Liver (tissue), 9 donors: Measurements from ENCODE around the gene MYO1B. TPM values are rescaled to one million over a fixed set of nuclear protein-coding genes. Genes with fewer than 3 reads are reported as not detected.

Experiments
- DNase-seq: peaks from one replicate; pipeline ENCODE4 v3.0.0-alpha.2; 2017; ENCODE audit warnings: low spot score
- H3K27ac ChIP-seq, 2 donors: one replicate each; pipeline ENCODE4 v1.7.0; 2013; ENCODE audit warnings: inconsistent platforms in 2 of 2, low read length in 2 of 2, control low read depth in 1 of 2, low read depth in 1 of 2, mild to moderate bottlenecking in 1 of 2
- H3K27me3 ChIP-seq, 4 donors: one replicate each; pipeline versions ENCODE4 v1.6.1 to v1.7.0; 2013; ENCODE audit warnings: low read length in 3 of 4, inconsistent platforms in 1 of 4, mild to moderate bottlenecking in 1 of 4, moderate library complexity in 1 of 4; ENCODE audit not compliant: control insufficient read depth in 4 of 4, insufficient read depth in 4 of 4
- H3K36me3 ChIP-seq, 4 donors: one replicate each; pipeline versions ENCODE4 v1.6.1 to v1.7.0; 2013; ENCODE audit warnings: low read length in 3 of 4, mild to moderate bottlenecking in 3 of 4, low read depth in 1 of 4, moderate library complexity in 1 of 4; ENCODE audit not compliant: control insufficient read depth in 4 of 4, insufficient read depth in 3 of 4
- H3K4me1 ChIP-seq, 4 donors: one replicate each; pipeline versions ENCODE4 v1.6.1 to v1.7.0; 2013; ENCODE audit warnings: low read length in 3 of 4, mild to moderate bottlenecking in 3 of 4, moderate library complexity in 1 of 4; ENCODE audit not compliant: control insufficient read depth in 4 of 4, insufficient read depth in 4 of 4
- H3K4me3 ChIP-seq, 3 donors: one replicate each; pipeline versions ENCODE4 v1.6.1 to v1.7.0; 2013; ENCODE audit warnings: low read length in 3 of 3, control low read depth in 1 of 3, low read depth in 1 of 3, mild to moderate bottlenecking in 1 of 3
- H3K9ac ChIP-seq, 2 donors: one replicate each; pipeline ENCODE4 v1.7.0; 2013; ENCODE audit warnings: low read length in 2 of 2, mild to moderate bottlenecking in 2 of 2, moderate library complexity in 2 of 2, control low read depth in 1 of 2, low read depth in 1 of 2
- H3K9me3 ChIP-seq, 4 donors: one replicate each; pipeline versions ENCODE4 v1.6.1 to v1.7.0; 2013; ENCODE audit warnings: low read length in 3 of 4; ENCODE audit not compliant: control insufficient read depth in 4 of 4
- EGR1 ChIP-seq, 2 donors: IDR thresholded peaks; 2 replicates each; pipeline ENCODE4 v1.6.1; 2016 to 2018; ENCODE audit warnings: antibody characterized with exemption in 2 of 2, low read depth in 2 of 2
- FOXA1 ChIP-seq: IDR thresholded peaks from 2 replicates; pipeline ENCODE4 v1.6.1; 2016; ENCODE audit warnings: antibody characterized with exemption
- FOXA2 ChIP-seq: IDR thresholded peaks from 2 replicates; pipeline ENCODE4 v1.6.1; 2016; ENCODE audit warnings: antibody characterized with exemption
- GABPA ChIP-seq, 2 donors: IDR thresholded peaks in 1 of 2; conservative IDR thresholded peaks in 1 of 2; 2 replicates each; pipeline ENCODE4 v1.6.1; 2016; ENCODE audit warnings: antibody characterized with exemption in 2 of 2, mild to moderate bottlenecking in 1 of 2, moderate library complexity in 1 of 2
- HNF4A ChIP-seq, 2 donors: conservative IDR thresholded peaks; 2 replicates each; pipeline ENCODE4 v1.6.1; 2016; ENCODE audit warnings: antibody characterized with exemption in 2 of 2, mild to moderate bottlenecking in 2 of 2
- HNF4G ChIP-seq: IDR thresholded peaks from 2 replicates; pipeline ENCODE4 v1.6.1; 2016; ENCODE audit warnings: antibody characterized with exemption
- JUND ChIP-seq, 2 donors: IDR thresholded peaks; 2 replicates each; pipeline ENCODE4 v1.6.1; 2016; ENCODE audit warnings: antibody characterized with exemption in 2 of 2
- MAX ChIP-seq: IDR thresholded peaks from 2 replicates; pipeline ENCODE4 v1.6.1; 2016; ENCODE audit warnings: antibody characterized with exemption
- NR2F2 ChIP-seq: IDR thresholded peaks from 2 replicates; pipeline ENCODE4 v1.6.1; 2016; ENCODE audit warnings: antibody characterized with exemption
- RAD21 ChIP-seq, 2 donors: IDR thresholded peaks; 2 replicates each; pipeline ENCODE4 v1.6.1; 2016; ENCODE audit warnings: antibody characterized with exemption in 2 of 2, mild to moderate bottlenecking in 2 of 2
- RXRA ChIP-seq, 2 donors: IDR thresholded peaks; 2 replicates each; pipeline ENCODE4 v1.6.1; 2017 to 2018; ENCODE audit warnings: antibody characterized with exemption in 2 of 2, mild to moderate bottlenecking in 1 of 2
- SP1 ChIP-seq: IDR thresholded peaks from 2 replicates; pipeline ENCODE4 v1.6.1; 2018; ENCODE audit warnings: antibody characterized with exemption, mild to moderate bottlenecking
- TAF1 ChIP-seq: conservative IDR thresholded peaks from 2 replicates; pipeline ENCODE4 v1.6.1; 2016; ENCODE audit warnings: antibody characterized with exemption, mild to moderate bottlenecking
- YY1 ChIP-seq: IDR thresholded peaks from 2 replicates; pipeline ENCODE4 v1.6.1; 2016; ENCODE audit warnings: antibody characterized with exemption, mild to moderate bottlenecking
- WGBS: extraction: QIAGEN DNeasy Blood & Tissue Kit; methylation state at CpG from one replicate; pipeline ENCODE4 v1.1.7; 2013; 5-methylcytosine and 5-hydroxymethylcytosine counted together
- polyA plus RNA-seq, 2 donors: library from polyadenylated mRNA; stranded (reverse) in 1 of 2; unstranded in 1 of 2; fragments of 200-250 nt in 1 of 2; fragments of >200 nt in 1 of 2; fragmentation: Nextera tagmentation in 1 of 2; extraction: Ambion mirVana in 1 of 2; gene quantifications; one replicate each; pipeline versions ENCODE4 v1.2.1 to v1.2.3, GENCODE V29; 2013 to 2015
- total RNA-seq, 2 donors: library from RNA; depleted of rRNA; stranded (reverse); fragments of >200 nt; gene quantifications; one replicate each; pipeline ENCODE4 v1.2.3, GENCODE V29; 2014
- TF ChIP-seq, protein P1 (sequence below): IDR thresholded peaks from 2 replicates; pipeline ENCODE4 v1.6.1; 2016; ENCODE audit warnings: antibody characterized with exemption
- TF ChIP-seq, protein P2 (sequence below): fragments of 150-350 bp; IDR thresholded peaks from 2 replicates; pipeline ENCODE4 v1.5.1; 2017; ENCODE audit warnings: improper control_type of control experiment, low read depth, low read length; ENCODE audit not compliant: missing input control
- TF ChIP-seq, protein P3 (sequence below): IDR thresholded peaks from 2 replicates; pipeline ENCODE4 v1.6.1; 2016; ENCODE audit warnings: antibody characterized with exemption
- donor health status: healthy.
- donor health status: healthy.
- donor health status: healthy.
- donor health status: healthy.
- donor health status: healthy.

MYO1B gene
- total and polyA plus RNA-seq, 4 donors = 66.5 to 434 (median 117) TPM

DNA sequence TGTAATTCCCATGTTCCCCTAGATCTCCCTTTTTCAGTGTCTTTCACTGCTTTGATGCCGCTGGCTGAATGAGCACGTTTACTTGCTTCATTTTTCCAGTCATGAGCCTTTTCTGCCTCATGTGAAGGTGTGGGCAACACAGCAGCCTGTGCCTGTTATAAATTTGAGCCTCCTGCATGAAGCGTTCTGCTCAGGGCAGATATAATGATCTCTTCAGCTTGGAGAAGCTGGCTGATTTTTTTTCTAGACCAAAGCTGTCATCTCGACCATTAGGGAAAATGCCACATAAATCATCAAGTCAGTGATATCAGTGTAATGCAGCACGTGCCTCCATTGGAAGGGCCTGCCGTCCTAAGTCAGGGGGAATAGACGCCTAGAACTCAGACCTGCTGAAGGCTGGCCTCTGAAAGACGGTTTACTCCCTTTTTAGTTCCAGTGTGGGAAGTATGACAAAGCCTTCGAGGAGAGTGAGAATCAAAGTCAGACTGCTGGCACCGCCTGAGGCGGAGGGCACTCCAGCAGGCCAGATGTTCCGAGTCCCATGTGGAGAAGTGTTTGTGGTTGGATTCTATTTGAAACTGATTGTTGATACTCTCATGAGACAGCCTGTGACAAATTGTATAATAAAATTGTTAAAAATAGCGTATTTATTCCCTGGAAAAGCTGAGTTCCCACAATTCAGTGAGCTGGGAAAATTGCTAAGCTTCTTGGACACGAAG, 196.5 kb downstream of the MYO1B start:
- DNase-seq = no peak
- H3K27ac ChIP-seq = no peak overlapping the region
- no peaks in the 10 kb centered on the region for H3K27me3 ChIP-seq
- H3K36me3 ChIP-seq = no peaks in the 10 kb centered on the region
- WGBS = 82% methylated on average over 14 of the region's 14 CpGs
- no peak overlapping the region for H3K9ac ChIP-seq
- TF ChIP-seq HNF4G = no peak
- H3K4me1 ChIP-seq = no peaks in the 10 kb centered on the region
- H3K4me3 ChIP-seq = no peak overlapping the region
- no peaks in the 10 kb centered on the region for H3K9me3 ChIP-seq

GRCh38 chr2:191443446-191443845, 198.2 kb downstream of the MYO1B start:
- Histone ChIP-seq H3K4me3 (no peak overlapping the region), H3K9ac (no peak overlapping the region), H3K4me1 (no peaks in the 10 kb centered on the region), H3K27ac (no peak overlapping the region), H3K27me3 (no peaks in the 10 kb centered on the region), H3K9me3 (no peaks in the 10 kb centered on the region), H3K36me3 (no peaks in the 10 kb centered on the region)
- 72% methylated on average over 3 of the region's 3 CpGs for WGBS
- TF ChIP-seq, protein P1, sequence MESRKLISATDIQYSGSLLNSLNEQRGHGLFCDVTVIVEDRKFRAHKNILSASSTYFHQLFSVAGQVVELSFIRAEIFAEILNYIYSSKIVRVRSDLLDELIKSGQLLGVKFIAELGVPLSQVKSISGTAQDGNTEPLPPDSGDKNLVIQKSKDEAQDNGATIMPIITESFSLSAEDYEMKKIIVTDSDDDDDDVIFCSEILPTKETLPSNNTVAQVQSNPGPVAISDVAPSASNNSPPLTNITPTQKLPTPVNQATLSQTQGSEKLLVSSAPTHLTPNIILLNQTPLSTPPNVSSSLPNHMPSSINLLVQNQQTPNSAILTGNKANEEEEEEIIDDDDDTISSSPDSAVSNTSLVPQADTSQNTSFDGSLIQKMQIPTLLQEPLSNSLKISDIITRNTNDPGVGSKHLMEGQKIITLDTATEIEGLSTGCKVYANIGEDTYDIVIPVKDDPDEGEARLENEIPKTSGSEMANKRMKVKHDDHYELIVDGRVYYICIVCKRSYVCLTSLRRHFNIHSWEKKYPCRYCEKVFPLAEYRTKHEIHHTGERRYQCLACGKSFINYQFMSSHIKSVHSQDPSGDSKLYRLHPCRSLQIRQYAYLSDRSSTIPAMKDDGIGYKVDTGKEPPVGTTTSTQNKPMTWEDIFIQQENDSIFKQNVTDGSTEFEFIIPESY = no peak
- TF ChIP-seq TAF1 = no peak
- no peak for TF ChIP-seq NR2F2
- no peak for TF ChIP-seq GABPA (IDR thresholded peaks at IDR 0.05 in 1 of 2, conservative IDR thresholded peaks at IDR 0.05 in 1 of 2)
- TF ChIP-seq FOXA1 = no peak
- TF ChIP-seq, protein P2, sequence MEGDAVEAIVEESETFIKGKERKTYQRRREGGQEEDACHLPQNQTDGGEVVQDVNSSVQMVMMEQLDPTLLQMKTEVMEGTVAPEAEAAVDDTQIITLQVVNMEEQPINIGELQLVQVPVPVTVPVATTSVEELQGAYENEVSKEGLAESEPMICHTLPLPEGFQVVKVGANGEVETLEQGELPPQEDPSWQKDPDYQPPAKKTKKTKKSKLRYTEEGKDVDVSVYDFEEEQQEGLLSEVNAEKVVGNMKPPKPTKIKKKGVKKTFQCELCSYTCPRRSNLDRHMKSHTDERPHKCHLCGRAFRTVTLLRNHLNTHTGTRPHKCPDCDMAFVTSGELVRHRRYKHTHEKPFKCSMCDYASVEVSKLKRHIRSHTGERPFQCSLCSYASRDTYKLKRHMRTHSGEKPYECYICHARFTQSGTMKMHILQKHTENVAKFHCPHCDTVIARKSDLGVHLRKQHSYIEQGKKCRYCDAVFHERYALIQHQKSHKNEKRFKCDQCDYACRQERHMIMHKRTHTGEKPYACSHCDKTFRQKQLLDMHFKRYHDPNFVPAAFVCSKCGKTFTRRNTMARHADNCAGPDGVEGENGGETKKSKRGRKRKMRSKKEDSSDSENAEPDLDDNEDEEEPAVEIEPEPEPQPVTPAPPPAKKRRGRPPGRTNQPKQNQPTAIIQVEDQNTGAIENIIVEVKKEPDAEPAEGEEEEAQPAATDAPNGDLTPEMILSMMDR = no peak
- TF ChIP-seq EGR1 (IDR thresholded peaks at IDR 0.05; ENCODE audit: low read depth in 2 of 2) = no peak
- DNase-seq = no peak

GRCh38 chr2:191446910-191447309, 201.7 kb downstream of the MYO1B start:
- DNase-seq = no peak
- WGBS = 28% methylated on average over 2 of the region's 2 CpGs
- TF ChIP-seq GABPA (IDR thresholded peaks at IDR 0.05 in 1 of 2, conservative IDR thresholded peaks at IDR 0.05 in 1 of 2) = no peak
- TF ChIP-seq YY1 = no peak
- no peak for TF ChIP-seq SP1
- no peak for TF ChIP-seq FOXA2
- TF ChIP-seq FOXA1 = no peak
- no peak for TF ChIP-seq HNF4A (conservative IDR thresholded peaks at IDR 0.05)
- TF ChIP-seq MAX = no peak
- no peak for TF ChIP-seq JUND (IDR thresholded peaks at IDR 0.05)
- TF ChIP-seq, protein P2 = no peak
- TF ChIP-seq TAF1 = no peak
- no peak for TF ChIP-seq RXRA (IDR thresholded peaks at IDR 0.05)
- TF ChIP-seq, protein P3, sequence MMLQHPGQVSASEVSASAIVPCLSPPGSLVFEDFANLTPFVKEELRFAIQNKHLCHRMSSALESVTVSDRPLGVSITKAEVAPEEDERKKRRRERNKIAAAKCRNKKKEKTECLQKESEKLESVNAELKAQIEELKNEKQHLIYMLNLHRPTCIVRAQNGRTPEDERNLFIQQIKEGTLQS = no peak
- TF ChIP-seq NR2F2 = no peak
- no peak for TF ChIP-seq HNF4G
- TF ChIP-seq, protein P1 = no peak
- TF ChIP-seq RAD21 (IDR thresholded peaks at IDR 0.05) = no peak
- H3K27me3 ChIP-seq = no peaks in the 10 kb centered on the region
- H3K9me3 ChIP-seq = no peaks in the 10 kb centered on the region
- H3K36me3 ChIP-seq = no peaks in the 10 kb centered on the region
- H3K27ac ChIP-seq = no peak overlapping the region
- H3K4me1 ChIP-seq = no peaks in the 10 kb centered on the region
- no peak overlapping the region for H3K9ac ChIP-seq
- no peak overlapping the region for H3K4me3 ChIP-seq
